Measurements from ENCODE around the gene E2F1.

E2F1 gene, protein sequence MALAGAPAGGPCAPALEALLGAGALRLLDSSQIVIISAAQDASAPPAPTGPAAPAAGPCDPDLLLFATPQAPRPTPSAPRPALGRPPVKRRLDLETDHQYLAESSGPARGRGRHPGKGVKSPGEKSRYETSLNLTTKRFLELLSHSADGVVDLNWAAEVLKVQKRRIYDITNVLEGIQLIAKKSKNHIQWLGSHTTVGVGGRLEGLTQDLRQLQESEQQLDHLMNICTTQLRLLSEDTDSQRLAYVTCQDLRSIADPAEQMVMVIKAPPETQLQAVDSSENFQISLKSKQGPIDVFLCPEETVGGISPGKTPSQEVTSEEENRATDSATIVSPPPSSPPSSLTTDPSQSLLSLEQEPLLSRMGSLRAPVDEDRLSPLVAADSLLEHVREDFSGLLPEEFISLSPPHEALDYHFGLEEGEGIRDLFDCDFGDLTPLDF

DNA sequence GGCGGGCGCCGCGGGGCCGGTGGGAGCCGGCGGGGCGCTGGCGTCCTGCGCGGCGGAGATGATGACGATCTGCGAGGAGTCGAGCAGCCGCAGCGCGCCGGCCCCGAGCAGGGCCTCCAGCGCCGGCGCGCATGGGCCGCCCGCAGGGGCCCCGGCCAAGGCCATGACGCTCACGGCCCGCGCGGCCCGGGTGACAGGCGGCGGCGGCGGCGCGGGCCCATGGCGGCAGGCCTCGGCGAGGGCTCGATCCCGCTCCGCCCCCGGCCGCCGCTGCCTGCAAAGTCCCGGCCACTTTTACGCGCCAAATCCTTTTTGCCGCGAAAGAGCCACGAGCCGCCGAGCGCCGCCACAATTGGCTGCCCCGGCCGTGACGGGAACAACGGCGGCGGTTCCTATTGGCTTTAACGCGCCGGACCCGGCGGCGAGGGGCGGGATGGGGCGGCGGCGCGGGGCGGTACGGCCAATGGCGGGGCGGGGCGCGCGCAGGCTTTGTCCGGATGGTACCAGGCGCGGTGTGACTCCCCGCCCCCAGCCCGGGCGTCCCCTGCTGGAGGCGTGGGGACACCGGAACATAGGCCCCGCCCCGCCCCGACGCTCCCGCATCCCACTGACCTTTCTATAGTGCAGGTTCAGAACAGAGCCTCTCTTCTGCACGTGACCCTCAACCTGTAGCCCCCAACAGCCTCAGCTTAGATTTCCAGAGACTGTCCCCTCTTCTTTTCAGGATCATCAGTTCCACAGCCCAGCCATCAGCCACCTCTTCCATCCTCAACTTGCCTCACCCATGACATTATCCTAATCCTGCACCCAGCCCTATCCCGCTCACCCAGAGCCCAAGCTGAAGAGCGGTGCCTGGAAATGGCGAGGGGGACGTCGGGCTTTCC is at the start of gene E2F1:
Gene E2F1 (minus strand): TSS at position 286 of the 884 bp plus-strand sequence. CDS start 121 bp downstream, at position 165.
- DNase-seq = peak; percentile 67

DNA sequence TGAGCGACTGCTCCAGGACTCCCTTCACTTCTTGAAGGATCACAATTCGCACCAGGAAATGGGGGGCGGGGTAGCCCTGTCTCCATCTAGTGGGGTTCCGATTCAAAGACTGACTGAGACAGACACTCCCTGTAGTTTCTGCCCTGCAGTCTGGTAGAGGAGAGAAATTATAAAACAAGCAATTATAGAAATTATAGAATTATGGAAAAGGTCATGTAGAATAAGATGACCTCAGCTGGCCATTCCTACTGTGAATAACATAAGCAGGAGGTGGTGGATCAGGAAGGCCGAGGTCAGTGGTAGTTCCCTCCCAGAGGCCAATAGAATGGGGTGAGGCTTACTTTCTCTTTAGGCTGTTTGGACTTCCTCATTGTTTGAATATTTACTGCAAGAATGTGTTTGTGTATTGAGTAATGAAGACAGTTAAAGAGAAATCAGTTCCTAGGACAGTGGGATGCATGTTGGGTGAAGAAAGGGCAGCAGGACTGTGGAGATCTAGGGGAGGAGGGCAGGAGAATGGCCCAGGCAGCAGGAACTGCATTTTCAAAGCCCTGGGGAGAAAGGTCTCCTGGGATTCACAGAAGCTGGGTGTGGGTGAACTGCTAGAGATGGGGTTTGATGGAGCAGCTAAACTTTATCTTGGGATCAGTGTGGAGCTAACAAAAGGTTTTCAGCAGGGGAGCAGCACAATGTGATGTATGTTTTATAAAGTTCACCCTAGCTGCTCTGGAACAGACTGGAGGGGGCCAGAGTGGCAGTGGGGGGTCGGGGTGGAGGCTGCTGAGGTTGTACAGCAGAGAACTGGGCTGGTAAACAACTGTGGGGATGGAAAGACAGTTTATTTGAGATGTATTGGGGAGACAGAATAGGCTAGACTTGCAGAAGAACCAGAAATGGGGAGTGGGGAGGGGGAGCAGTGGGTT is 47.7 kb upstream of the E2F1 start:
- DNase-seq = no peak

DNA sequence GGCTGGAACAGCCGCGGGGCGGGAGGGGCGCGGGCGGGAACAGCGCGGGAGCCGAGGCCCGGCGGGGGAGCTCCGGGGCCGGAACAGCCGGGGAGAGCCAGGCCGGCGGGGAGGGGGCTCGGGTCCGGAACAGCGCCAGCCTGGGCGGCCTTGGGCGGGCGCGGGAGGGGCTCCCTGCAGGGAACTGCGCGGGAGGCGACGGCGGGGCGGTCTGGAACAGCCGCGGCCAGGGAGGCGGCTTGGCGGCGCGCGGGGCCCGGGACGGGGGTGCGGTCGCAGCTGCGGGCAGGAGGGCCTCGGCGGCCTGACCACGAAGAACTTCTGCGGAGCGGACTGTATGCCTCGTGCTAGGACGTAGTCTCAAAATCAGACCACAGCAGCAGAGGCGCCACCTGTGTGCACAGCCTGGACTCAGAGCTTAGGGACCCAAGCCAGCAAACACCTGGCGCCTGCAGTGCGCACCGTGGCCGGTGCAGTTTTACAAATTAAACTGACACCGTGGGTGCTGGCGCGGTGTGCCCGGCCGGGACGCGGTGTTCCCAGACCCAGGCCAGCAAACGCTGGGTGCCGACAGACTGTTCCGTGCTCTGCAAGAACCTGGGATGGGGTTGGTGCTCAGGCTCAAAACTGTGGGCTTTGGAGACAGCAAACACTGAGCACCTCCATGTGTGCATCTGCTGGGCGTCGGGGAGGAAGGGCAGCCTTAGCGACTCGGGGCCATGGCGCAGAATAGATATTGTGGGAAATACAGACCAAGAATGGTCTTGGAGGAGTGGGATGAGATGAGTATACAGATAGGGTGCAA is 46.2 kb upstream of the E2F1 start:
- DNase-seq = peak; percentile 52

DNA sequence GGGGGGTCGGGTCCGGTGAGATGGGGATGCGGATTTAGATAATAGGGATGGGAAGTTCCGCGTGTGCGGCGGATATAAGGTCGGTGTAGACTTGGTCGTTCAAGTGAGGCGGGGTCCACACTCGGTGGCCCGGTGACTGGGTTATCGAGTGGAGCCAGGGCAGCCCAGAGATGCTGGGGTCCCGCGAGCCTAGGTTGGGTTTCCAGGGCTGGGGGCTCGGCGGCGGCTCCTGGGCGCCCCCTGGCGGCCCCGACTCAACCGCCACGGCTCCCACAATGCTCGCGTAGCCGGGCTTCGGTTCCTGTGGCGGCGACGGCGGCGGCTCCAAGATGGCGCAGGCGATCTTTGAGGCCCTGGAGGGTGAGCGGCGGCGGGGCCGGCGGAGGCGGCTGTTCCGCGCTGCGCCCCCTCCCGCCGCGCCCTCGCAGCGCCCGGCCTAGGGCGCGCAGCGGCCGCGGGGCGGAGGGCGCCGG is 45.5 kb upstream of the E2F1 start, which contains the start of gene ZNF341:
Gene ZNF341 (plus strand): TSS at position 304 of the 473 bp plus-strand sequence. CDS start 26 bp downstream, at position 330.
- peak; percentile 52 for DNase-seq

DNA sequence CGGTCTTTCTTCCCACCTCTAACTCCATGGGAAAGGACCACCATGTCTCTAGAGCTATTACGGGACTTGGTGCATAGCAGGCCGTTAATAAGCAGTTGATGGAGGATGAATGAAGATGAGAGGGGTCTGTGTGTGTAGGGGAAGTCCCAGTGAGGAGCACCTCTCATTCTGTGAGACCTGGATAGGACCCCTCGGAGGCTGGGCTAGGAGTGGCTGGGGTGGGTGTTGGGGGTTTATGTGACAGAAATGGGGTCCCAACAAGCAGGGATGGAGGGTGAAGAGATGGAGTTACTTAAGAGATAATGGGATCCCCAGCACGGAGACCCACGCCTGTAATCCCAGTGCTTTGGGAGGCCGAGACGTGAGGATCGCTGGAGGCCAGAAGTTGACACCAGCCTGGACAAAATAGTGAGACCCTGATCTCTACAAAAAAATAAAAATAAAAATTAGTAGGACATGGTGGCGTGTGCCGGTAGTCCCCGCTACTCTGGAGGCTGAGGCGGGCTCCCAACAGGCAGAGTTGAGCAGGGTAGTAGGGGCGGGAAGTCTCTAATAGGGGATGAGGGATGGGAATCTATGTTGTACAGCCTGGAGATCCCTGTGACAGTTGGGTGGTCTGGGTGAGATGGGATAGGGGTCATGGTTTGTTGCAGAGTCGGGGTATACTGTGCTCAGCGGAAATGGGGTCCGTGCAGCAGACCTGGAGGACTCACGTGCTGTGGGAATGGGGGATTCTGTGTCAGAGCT is 44.9 kb upstream of the E2F1 start:
- DNase-seq = no peak

DNA sequence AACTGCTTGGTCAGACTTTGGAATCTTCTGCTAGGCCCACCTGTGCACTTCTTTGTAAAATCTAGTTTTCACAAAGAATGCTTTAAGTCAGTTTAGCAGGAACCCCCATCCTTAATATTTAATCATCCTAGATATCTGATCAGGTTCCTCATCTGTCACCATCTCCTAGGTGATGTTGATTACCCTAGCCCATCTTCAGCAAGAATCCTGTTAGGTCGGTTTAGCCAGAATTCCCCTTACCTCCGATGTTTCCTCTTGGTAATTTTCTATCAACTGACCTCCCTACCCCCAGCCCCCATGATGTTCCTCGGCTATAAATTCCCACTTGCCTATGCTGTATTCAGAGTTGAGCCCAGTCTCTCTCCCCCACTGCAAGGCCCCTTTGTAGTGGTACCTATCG is 42.9 kb upstream of the E2F1 start:
- no peak for DNase-seq

DNA sequence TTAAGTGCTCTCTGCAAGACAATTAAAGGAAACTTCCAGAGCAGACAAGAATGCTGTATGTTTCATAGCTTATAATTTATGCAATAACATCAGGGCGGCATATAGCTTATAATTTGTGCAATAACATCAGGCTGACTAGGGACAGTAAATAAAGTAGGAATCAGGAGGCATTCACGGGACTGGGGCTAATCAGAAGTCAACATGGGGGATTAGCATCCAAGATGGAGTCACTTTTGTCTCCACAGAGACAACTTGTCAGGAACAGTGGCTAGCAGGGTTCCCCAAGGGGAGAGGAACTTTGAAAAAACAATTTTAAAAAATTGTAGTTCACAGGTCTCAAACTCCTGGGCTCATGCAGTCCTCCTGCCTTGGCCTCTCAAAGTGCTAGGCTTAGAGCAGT is 42.3 kb upstream of the E2F1 start:
- DNase-seq = no peak

DNA sequence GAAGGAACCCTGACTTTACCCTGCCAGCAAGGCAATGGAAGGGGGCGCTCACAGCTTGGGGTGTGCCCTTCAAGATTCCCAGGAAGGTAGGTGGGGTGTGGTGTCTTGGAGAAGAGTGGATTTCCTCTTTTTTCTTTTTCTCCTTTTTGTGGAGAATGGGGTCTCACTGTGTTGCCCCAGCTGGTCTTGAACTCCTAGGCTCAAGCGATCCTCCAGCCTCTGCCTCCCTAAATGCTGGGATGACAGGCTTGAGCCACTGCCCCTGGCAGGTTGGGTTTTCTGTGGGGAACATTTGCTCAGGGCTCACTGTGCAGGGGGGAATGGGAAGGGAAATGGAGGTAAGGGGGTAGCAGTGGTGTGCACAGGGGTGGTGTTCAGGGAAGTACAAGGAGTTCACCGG is 41.6 kb upstream of the E2F1 start:
- no peak for DNase-seq

DNA sequence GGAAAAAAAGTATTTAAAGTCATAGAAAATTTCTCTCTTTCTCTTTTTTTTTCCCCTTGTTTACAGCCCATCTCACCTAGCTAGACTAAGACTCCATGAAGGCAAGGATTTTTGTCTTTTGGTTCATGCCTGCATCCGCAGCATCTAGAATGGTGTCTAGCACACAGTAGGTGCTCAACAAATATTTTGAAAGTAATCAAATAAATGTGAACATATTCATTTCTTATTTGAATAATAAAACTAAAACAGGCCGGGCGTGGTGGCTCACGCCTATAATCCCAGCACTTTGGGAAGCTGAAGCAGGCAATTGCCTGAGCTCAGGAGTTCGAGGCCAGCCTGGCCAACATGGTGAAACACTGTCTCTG is 40.9 kb upstream of the E2F1 start:
- DNase-seq = no peak

DNA sequence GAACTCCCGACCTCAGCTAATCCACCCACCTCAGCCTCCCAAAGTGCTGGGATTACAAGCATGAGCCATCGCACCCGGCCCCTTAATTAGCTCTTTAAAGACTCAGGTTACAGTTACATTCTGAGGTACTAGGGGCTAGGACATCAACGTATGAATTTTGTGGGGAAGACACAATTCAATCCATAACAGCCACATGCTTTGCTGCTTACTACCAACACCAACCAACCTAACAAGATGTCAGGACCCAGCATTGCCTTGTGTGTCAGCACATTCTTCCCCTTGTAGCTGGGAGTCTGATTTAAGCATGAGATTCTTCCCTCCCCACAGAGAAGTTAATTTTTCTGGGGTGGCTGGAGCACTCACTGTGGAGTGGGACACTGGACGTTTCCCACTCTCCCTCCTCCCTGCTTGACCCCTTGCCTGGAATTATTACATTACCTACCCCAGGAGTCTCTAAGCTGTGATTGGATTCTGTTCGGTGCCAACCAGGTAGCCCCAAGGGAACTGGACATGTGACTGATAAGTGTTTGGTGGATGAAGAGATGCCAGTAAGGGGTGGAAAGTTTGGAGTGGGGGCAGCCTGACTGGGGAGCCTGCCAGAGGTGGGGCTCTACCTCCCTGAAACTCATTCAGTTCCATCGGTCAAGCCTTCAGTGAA is 39.6 kb upstream of the E2F1 start:
- DNase-seq = no peak

DNA sequence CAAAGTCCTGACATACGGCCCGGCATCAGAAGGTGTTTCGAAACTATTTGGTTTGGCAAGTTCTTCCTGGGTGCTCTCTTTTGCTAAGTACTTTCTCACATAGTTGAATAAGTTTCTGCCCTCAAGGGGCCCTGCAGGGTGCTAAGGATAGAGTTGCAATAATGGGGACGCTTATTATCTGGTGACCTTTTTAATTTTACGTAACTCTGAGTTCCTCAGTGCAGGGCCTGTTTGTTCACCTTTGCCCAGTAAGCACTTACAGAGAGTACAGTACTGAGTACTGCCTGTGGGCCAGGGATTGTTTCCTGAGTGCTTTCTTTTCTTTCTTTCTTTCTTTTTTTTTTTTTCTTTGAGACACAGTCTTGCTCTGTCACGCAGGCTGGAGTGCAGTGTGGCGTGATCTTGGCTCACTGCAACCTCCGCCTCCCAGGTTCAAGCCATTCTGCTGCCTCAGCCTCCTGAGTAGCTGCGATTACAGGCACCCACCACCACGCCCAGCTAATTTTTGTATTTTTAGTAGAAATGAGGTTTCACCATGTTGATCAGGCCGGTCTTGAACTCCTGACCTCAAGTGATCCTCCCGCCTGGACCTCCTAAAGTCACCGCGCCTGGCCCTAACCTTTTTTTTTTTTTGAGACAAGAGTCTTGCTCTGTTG is 38.4 kb upstream of the E2F1 start:
- DNase-seq = no peak

DNA sequence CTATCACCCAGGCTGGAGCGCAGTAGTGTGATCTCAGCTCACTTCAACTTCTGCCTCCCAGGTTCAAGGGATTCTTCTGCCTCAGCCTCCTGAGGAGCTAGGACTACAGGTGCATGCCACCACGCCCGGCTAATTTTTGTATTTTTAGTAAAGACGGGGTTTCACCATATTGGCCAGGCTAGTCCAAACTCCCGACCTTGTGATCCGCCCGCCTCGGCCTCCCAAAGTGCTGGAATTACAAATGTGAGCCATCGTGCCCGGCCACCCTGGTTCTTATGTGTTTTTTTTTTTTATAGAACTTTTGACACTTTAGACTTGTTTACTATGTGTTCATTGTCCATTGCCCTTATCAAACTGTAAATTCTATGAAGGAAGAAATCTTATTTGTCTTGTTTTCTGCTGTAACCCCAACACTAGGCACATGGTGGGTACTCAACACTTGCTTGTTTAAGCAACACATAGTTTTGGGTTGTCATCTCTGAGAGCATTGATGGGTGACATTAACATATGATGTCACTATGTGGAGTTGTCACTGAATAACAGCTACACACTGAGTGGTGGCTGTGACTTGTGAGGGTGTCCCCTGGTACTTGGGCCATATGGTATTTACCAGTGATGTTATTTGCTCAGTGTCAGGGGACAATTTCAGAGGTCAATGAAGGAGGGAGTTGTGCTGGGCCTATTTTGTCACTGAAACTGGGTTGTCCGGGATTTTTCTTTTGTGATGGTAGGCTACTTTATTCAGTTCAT is 35.4 kb upstream of the E2F1 start:
- no peak for DNase-seq

DNA sequence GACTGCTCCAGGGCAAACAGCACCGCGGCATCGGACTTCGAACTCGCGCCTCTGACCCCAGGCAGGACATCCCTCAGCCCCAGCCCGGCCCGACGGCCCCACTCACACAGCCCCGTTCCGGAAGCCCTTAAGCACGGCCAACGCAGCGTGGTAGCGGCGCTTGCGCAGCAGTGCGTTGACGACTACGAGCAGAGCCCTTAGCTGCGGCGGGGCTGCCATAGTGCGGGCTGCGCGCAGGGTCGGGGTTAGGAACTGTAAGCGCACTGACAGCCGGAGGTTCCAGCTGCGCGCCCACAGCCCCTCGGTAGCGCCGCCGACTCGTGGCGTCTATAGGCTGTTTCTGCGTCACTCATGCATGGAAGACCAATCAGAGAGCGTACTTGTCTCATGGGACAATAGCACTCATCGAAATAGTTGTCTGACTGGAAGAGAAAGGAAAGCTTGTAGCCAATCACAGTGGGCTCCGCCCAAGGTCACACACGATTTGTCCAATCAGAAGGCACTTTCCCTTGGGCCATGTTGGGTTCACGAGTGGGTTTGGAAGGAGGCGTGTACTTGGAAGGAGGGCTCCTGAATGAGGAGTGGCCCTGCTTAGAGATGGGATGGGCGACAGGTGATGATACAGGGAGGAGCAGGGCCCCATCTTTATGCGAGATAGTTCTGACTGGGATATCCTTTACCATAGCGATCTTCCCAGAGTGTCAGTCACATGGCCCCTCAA is 34.0 kb upstream of the E2F1 start, which contains the start of gene PXMP4:
Gene PXMP4 (minus strand): TSS at position 322 of the 721 bp plus-strand sequence. CDS start 103 bp downstream, at position 219.
- peak; percentile 95 for DNase-seq

DNA sequence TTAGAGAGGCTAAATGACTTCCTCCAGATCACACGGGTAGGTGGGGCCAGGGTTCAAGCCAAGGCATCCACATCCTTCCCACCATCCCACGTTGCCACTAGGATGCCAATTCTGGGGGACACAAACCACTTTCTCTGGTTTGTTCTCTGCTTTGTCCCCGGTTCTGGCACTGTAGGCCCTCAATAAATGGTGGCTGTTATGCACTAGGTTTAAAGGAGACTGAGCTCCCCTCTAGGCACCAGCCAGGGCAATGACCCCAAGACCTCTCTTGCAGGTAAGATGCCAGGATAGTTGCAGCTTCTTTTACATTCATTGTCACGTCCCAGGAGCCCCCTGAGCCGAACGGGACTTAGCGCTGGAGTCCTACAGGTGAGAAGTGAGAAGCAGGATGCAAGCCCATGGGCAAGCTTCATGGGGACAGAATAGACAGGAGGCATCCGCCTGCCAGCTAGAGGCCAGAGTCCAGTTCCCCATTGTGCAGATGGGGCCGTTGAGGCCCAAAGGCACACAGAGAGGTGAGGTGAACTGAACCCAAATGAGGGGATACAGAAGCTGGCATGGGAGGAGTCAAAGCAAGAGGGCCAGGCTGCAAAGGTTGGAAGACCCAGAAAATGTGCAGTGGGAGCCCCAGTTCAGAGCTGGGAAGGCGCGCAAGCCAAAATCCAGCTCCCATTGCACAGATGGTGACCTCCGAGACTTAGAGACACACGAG is 33.2 kb upstream of the E2F1 start:
- DNase-seq = no peak

DNA sequence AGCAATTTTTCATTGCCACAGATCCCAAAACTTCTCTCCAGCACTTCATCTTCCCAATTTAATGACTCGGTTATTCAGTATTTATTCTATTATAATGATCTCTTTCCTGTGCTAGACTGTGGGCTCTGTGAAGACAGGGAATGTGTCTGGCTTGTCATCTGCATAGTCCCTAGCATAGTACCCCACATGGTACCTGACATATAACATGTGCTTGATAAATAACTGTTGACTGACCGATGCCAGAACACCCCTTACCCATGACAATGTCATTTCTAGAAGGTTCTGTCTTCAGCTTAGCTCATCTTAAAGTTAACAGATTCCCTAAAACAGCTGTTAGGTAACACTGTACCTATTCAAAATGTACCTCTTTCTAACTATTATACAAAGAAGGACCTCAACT is 30.3 kb upstream of the E2F1 start:
- no peak for DNase-seq

DNA sequence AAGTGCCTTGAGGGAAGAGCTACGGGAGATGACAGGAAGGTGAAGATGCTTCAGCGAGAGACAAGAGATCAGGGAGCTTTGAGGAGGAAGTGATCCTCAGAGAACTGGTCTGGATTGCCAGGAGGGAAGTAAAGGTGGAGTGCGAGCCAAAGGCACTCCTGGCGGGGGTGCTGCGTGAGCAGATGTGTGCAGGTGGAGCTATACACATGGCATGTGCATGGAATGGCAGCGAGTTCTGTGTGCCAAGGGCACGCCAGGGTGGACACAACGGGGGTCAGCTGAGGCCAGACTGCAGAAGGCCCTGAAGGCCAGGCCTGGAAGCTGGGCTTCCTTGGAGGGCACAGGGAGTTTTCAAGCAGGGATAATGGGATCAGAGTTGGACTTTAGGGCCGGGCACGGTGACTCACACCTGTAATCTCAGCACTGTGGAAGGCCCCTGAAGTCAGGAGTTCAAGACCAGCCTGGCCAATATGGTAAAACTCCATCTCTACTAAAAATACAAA is 27.7 kb upstream of the E2F1 start:
- no peak for DNase-seq

DNA sequence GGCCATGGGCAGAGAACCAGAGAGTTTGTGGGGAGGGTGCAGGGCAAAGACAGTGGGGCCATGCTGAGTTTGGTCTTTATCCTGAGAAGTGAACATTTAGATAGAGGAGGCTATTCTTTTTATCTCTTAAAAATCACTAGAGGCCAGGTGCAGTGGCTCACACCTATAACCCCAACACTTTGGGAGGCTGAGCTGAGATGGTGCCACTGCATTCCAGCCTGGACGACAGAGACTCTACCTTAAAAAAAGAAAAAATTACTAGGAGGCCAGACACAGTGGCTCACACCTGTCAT is 25.2 kb upstream of the E2F1 start:
- no peak for DNase-seq
